Central memory CD4-positive, alpha-beta T cell (primary cell): ENCODE measurements around the gene ZIC3.

Experiments used
- DNase-seq: peaks from one replicate; pipeline ENCODE4 v3.0.0; 2022

Gene ZIC3

DNA sequence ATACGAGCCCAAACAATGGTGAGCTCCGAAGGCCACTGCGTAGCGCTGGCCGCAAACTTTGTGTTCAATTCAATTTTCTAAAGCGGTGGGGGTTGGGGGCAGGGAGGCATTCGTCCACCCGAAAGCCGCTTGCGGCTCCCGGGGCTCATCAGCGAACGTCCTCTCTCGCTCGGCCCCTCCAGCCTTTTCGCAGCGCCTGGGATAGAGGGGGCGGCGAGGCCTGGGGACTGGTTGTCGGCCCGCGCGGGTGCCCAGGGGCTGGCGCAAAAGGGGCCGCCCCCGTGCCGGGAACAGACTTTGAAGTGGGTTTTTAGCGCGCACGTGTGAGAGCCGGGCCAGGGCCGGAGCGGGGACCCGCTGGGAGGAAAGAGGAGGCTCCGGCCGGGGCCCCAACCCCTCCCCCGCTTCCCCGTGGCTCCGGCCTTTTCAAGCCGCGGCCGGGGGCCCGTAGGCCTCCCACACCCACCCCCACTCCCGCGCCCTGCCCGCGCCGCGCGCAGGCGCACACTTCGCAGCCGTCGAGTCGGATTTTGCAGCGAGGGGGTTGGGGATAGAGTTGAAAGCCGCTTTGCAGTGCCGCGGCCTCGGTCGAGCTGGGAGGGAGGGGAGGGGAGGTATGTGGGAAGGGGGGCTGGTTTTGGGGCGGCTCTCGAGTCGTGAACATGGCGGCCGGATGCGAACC, 8.3 kb downstream of the ZIC3 start:
- DNase-seq = no peak

GRCh38 chrX:137574784-137575293, 8.9 kb downstream of the ZIC3 start:
- DNase-seq = no peak

DNA sequence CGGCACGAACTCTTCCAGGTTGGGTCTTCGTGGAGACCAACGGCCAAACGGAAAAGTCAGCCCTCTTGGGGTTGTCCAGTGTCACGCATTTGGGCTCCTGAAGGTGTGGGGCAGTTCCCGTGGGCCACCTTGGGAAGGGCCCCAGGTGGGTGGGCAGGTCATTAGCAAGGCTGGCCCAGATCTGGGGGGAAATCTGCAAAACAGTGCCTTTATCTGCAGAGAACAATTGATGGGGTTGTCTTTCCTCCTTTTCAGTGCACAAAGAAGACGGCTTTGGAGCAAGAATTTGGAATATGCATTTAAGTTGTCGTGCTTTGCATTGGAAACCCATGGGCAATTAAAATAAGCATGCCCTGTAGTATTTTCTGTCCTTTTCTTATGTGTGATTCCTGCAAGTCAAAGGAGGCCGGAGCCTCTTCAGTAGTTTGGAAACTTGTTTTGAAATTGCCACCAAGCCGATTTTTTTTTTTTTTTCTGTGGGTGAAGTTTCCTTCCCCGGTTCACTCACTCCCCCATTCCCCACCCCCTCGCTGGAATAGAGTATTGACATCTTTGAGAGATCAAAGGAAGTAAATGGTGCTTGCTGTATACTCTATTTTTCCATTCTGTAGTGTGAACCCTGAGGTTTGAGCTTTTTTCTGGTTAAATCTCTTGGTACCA, 9.8 kb downstream of the ZIC3 start:
- no peak for DNase-seq

DNA sequence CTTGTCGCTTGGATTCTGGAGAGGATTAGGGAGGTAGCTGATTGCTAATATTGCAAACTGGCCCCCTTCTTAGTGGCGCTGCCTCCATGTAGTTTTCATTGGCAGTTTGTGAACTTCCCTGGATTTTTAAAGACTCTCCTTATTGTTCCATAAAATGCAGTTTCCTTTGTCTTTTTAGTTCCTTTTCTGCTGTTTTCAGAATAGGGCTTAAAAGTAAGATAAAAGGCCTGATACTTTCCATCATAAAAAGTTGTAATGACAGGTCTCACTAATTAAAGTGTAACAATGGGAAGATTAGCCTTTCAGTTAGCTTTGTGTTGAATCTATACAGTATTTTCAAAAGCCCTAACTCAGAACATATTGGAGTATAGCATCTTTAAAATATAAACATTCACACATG, 21.2 kb downstream of the ZIC3 start:
- no peak for DNase-seq

GRCh38 chrX:137600769-137601168, 34.8 kb downstream of the ZIC3 start:
- no peak for DNase-seq
